ENCODE data around the gene PLCB1. TPM values are rescaled to one million over a fixed set of nuclear protein-coding genes. Genes with fewer than 3 reads are reported as not detected.
"Not testable (repeated sequence)": the region's sequence is repeated elsewhere in the genome, so short reads cannot be mapped to it uniquely, and the experiment has no call there.

The PLCB1 gene
- polyA plus RNA-seq, 3 donors, result 36.5 to 51.1 (median 46.4) TPM

DNA sequence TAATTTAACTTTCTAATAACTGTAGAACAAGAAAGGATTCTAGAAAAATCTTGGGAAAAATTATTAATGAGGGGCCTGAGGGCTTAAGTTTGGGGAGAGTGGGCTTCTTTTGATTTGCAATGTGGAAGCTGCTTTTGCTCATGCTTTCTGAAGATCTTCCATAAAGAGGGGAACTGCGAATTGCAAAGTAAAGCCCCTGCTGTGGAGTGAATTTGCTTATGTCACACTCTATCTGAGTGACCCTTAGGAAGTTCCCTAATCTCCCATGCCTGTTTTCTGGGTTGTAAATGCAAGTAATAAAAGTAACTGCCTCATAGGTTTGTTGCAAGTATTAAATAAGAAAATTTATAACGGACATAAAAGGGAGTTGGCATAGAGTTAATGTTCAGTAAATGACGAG lies 301.2 kb downstream of the PLCB1 start:
- DNase-seq (ENCODE audit: extremely low read depth in 1 of 11, low read depth in 9 of 11, low spot score in 4 of 11), result no peak

GRCh38 chr20:8434326-8434876 lies 302.3 kb downstream of the PLCB1 start:
- DNase-seq (ENCODE audit: extremely low read depth in 1 of 11, low read depth in 9 of 11, low spot score in 4 of 11), result no peak

DNA sequence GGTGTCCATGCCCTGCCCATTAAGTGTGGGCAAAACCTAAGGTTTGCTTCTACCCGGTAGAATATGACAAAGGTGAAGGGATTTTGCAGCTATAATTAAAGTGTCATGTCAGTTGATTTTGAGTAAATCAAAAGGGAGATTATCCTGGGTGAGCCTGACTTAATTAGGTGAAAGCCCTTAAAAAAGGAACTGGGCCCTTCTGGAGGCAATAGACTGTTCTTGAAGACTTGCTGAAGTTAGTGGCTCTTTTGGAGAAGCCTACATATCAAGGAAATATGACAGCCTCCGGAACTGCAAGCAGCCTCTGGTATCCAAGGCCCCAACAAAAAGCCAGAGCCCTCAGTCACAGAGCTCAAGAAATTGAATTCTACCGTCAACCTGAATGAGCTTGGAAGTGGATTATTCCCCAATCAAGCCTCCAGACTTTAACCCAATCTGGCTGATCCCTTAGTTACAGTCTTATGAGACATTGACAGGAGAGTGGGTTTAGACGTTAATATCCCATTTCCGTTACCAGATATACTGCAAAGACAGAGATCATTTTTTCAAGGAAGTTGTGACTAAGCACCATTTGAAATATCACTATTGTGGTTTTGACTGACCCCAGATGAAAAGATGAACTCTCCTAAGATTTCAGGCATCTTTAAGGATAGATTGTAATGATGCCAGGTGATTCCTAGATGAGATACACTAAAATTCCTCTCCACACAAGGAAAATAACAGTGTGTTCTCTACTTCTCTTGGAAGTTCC lies 303.4 kb downstream of the PLCB1 start:
- DNase-seq (ENCODE audit: extremely low read depth in 1 of 11, low read depth in 9 of 11, low spot score in 4 of 11), result no peak

DNA sequence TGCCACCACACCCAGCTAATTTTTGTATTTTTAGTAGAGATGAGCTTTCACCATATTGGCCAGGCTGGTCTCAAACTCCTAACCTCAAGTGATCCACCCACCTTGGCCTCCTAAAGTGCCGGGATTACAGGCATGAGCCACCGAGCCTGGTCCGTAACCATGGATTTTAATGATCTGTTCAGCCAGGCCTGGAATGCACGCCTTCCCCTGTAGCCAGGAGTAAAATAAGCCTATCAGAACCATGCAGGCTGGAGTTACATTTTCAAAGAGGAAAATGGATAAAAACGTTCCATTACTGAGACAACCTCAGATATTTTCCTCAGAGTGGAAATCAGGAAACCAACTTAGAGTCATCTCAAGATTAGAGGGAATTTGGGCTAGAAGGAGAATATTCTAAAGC lies 304.9 kb downstream of the PLCB1 start:
- not testable (repeated sequence) for DNase-seq (ENCODE audit: extremely low read depth in 1 of 11, low read depth in 9 of 11, low spot score in 4 of 11)

DNA sequence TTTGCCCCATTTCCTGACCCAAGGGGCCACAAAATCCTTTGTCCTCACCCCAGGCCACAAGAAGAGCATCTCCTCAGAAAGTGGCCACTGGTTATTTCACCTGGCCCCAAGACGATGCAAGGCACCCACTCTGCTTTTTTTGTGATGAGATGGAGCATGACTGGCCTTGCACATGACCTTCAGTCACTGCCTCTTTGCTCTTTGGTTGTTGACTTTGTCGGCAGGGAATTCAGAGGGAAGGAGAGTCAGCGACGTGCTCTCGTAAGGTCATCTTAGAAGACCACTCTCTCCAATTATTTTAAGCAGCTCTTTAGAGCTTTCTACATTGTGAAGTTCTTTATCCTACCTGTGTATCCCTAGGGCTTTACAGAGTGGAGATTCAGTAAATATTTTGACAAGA lies 306.7 kb downstream of the PLCB1 start:
- DNase-seq (ENCODE audit: extremely low read depth in 1 of 11, low read depth in 9 of 11, low spot score in 4 of 11), result no peak

- DNase-seq (ENCODE audit: extremely low read depth in 1 of 11, low read depth in 9 of 11, low spot score in 4 of 11), result no peak
Measured at GRCh38 chr20:8443464-8444072, 311.5 kb downstream of the PLCB1 start.

- no peak for DNase-seq (ENCODE audit: extremely low read depth in 1 of 11, low read depth in 9 of 11, low spot score in 4 of 11)
Measured at GRCh38 chr20:8447262-8448120, 315.4 kb downstream of the PLCB1 start.

GRCh38 chr20:8449123-8449522 lies 317.1 kb downstream of the PLCB1 start:
- no peak for DNase-seq (ENCODE audit: extremely low read depth in 1 of 11, low read depth in 9 of 11, low spot score in 4 of 11)

GRCh38 chr20:8454137-8454712 lies 322.2 kb downstream of the PLCB1 start:
- no peak for DNase-seq (ENCODE audit: extremely low read depth in 1 of 11, low read depth in 9 of 11, low spot score in 4 of 11)

- DNase-seq (ENCODE audit: extremely low read depth in 1 of 11, low read depth in 9 of 11, low spot score in 4 of 11), result no peak
Measured at GRCh38 chr20:8456765-8457164, 324.7 kb downstream of the PLCB1 start.

- no peak for DNase-seq (ENCODE audit: extremely low read depth in 1 of 11, low read depth in 9 of 11, low spot score in 4 of 11)
Measured at GRCh38 chr20:8457978-8458377, 325.9 kb downstream of the PLCB1 start.

GRCh38 chr20:8461186-8461585 lies 329.1 kb downstream of the PLCB1 start:
- DNase-seq (ENCODE audit: extremely low read depth in 1 of 11, low read depth in 9 of 11, low spot score in 4 of 11), result no peak

DNA sequence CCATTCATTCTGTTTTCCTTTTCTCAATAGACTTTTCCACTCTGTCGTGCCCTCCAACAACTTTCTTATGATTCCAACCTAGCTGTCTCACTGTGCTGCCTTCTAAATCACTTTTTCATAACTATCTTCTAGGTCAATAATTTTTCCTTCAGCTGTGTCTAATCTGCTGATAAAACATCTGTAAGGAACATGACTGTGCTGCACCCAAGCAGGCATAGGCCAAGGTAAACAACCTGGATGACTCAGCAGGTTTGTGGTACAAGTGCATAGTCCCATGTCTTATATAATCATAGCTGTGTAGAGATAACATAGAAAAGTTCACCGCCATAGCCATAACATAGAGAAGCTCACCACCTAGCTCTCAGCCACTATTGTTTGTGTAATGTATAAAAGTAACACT lies 332.3 kb downstream of the PLCB1 start:
- no peak for DNase-seq (ENCODE audit: extremely low read depth in 1 of 11, low read depth in 9 of 11, low spot score in 4 of 11)

- DNase-seq (ENCODE audit: extremely low read depth in 1 of 11, low read depth in 9 of 11, low spot score in 4 of 11), result not testable (repeated sequence)
Measured at GRCh38 chr20:8466781-8467180, 334.7 kb downstream of the PLCB1 start.

- DNase-seq (ENCODE audit: extremely low read depth in 1 of 11, low read depth in 9 of 11, low spot score in 4 of 11), result no peak
Measured at GRCh38 chr20:8470156-8470555, 338.1 kb downstream of the PLCB1 start.

GRCh38 chr20:8471465-8471864 lies 339.4 kb downstream of the PLCB1 start:
- no peak for DNase-seq (ENCODE audit: extremely low read depth in 1 of 11, low read depth in 9 of 11, low spot score in 4 of 11)

GRCh38 chr20:8473459-8473858 lies 341.4 kb downstream of the PLCB1 start:
- DNase-seq (ENCODE audit: extremely low read depth in 1 of 11, low read depth in 9 of 11, low spot score in 4 of 11), result no peak

- no peak for DNase-seq (ENCODE audit: extremely low read depth in 1 of 11, low read depth in 9 of 11, low spot score in 4 of 11)
Measured at GRCh38 chr20:8474027-8474668, 342.1 kb downstream of the PLCB1 start.

DNA sequence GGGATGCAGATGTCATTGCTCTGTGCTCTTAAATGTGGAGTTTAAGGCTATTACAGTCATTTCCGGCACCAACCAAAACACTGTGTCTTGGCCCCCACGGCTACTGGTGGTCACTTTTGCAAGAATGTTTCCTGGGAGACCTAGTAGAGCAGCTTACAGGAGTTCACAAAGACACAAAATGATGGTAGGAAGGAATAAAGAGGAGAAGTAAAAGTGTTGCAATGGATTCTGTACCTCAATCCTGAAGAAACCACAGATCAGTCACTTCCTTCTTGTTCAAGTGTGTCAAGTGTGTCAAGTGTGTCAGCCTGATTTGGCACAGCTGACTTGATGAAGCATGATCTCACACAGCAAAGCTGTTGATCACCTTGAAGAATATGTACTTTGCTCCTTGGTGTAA lies 344.0 kb downstream of the PLCB1 start:
- DNase-seq (ENCODE audit: extremely low read depth in 1 of 11, low read depth in 9 of 11, low spot score in 4 of 11), result no peak

Data from renal cortex interstitium (tissue), 11 donors.